Osteocyte (in vitro differentiated cells): Measurements from ENCODE around the gene SLC38A9. TPM values are rescaled to one million over a fixed set of nuclear protein-coding genes. Genes with fewer than 3 reads are reported as not detected.

Experiments used
- DNase-seq: peaks from one replicate; pipeline ENCODE4 v3.0.0; 2021; ENCODE audit warnings: mixed read lengths; ENCODE audit not compliant: unreplicated experiment; ENCODE audit errors: extremely low spot score
- H3K27ac Mint-ChIP-seq: one replicate; pipeline ENCODE4 v1.8.0; 2021; ENCODE audit warnings: mild to moderate bottlenecking, mixed read lengths; ENCODE audit not compliant: unreplicated experiment
- H3K27me3 Mint-ChIP-seq: one replicate; pipeline ENCODE4 v1.8.0; 2021; ENCODE audit warnings: mixed read lengths; ENCODE audit not compliant: unreplicated experiment
- H3K36me3 Mint-ChIP-seq: one replicate; pipeline ENCODE4 v1.8.0; 2021; ENCODE audit warnings: mixed read lengths; ENCODE audit not compliant: unreplicated experiment
- H3K4me1 Mint-ChIP-seq: one replicate; pipeline ENCODE4 v1.8.0; 2021; ENCODE audit warnings: mixed read lengths; ENCODE audit not compliant: unreplicated experiment
- H3K4me3 Mint-ChIP-seq: one replicate; pipeline ENCODE4 v1.8.0; 2021; ENCODE audit warnings: mild to moderate bottlenecking, moderate library complexity, mixed read lengths; ENCODE audit not compliant: unreplicated experiment
- H3K9me3 Mint-ChIP-seq: one replicate; pipeline ENCODE4 v1.8.0; 2021; ENCODE audit warnings: mixed read lengths; ENCODE audit not compliant: unreplicated experiment
- total RNA-seq: library from RNA; stranded (reverse); gene quantifications from 2 replicates; pipeline ENCODE4 v1.2.1, GENCODE V29; 2021
- TF ChIP-seq, protein P1 (sequence below): fragments of 200-600 bp; sonication (generic); IDR thresholded peaks from 2 replicates; pipeline ENCODE4 v1.5.0; 2021; ENCODE audit warnings: antibody characterized with exemption, mild to moderate bottlenecking, moderate library complexity

Gene SLC38A9
- total RNA-seq, 1 donor from 2014 or later: 24.3 TPM

DNA sequence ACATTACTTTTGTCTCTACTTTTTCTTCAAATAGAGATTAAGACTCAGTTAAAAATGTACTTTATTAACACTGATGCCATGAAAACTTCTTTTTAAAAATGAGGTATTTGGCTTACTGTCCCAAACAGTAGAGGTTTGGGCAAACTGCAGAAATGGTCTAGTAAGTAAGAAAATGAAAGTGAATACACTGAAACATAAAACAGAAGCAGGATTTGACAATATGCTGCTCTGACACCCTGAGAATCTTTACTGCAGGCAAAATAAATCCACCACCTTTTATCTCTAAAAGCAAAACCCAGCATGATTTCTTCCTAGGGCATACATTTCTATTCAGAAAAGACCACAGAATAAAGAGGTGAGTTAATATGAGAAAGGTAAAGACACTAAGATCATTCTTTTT lies 86.2 kb downstream of the SLC38A9 start:
- H3K4me1 Mint-ChIP-seq: peaks cover 13% of the 10 kb centered on the region
- peaks cover 17% of the 10 kb centered on the region for H3K36me3 Mint-ChIP-seq
- no peaks in the 10 kb centered on the region for H3K27me3 Mint-ChIP-seq
- TF ChIP-seq, protein P1, sequence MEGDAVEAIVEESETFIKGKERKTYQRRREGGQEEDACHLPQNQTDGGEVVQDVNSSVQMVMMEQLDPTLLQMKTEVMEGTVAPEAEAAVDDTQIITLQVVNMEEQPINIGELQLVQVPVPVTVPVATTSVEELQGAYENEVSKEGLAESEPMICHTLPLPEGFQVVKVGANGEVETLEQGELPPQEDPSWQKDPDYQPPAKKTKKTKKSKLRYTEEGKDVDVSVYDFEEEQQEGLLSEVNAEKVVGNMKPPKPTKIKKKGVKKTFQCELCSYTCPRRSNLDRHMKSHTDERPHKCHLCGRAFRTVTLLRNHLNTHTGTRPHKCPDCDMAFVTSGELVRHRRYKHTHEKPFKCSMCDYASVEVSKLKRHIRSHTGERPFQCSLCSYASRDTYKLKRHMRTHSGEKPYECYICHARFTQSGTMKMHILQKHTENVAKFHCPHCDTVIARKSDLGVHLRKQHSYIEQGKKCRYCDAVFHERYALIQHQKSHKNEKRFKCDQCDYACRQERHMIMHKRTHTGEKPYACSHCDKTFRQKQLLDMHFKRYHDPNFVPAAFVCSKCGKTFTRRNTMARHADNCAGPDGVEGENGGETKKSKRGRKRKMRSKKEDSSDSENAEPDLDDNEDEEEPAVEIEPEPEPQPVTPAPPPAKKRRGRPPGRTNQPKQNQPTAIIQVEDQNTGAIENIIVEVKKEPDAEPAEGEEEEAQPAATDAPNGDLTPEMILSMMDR: no peak
- H3K9me3 Mint-ChIP-seq: no peaks in the 10 kb centered on the region
- no peak overlapping the region for H3K27ac Mint-ChIP-seq
- no peak for DNase-seq
- no peak overlapping the region for H3K4me3 Mint-ChIP-seq

GRCh38 chr5:55625589-55625909 lies 86.6 kb downstream of the SLC38A9 start:
- H3K4me1 Mint-ChIP-seq: peaks cover 13% of the 10 kb centered on the region
- no peak for DNase-seq
- TF ChIP-seq, protein P1: no peak
- no peaks in the 10 kb centered on the region for H3K27me3 Mint-ChIP-seq
- no peaks in the 10 kb centered on the region for H3K9me3 Mint-ChIP-seq
- H3K36me3 Mint-ChIP-seq: peaks cover 17% of the 10 kb centered on the region
- H3K27ac Mint-ChIP-seq: no peak overlapping the region
- no peak overlapping the region for H3K4me3 Mint-ChIP-seq

GRCh38 chr5:55624841-55625588 lies 87.1 kb downstream of the SLC38A9 start:
- H3K9me3 Mint-ChIP-seq: no peaks in the 10 kb centered on the region
- peaks cover 17% of the 10 kb centered on the region for H3K36me3 Mint-ChIP-seq
- H3K27me3 Mint-ChIP-seq: no peaks in the 10 kb centered on the region
- DNase-seq: no peak
- H3K4me1 Mint-ChIP-seq: peaks cover 13% of the 10 kb centered on the region
- TF ChIP-seq, protein P1: no peak
- no peak overlapping the region for H3K27ac Mint-ChIP-seq
- no peak overlapping the region for H3K4me3 Mint-ChIP-seq

DNA sequence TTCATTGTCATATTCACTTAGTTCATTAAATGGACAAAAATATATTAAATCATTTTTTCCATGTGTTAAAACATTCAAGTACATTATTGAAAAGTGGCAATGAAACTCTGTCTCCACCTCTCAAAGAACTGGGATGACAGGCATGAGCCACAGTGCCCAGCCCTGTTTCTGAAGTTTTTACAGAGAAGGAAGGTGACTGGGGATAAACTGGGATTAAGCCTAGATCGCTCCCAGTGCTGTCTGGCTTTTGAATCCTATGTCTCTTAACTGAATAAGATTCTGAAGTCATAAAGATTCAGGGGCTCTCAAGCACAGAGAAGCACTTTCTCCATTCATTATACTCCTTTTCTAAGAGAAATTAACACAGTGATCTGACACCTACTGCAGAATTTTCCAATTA lies 88.3 kb downstream of the SLC38A9 start:
- TF ChIP-seq, protein P1: no peak
- Mint-ChIP-seq H3K4me1 (peaks cover 13% of the 10 kb centered on the region), H3K9me3 (no peaks in the 10 kb centered on the region), H3K36me3 (peaks cover 10% of the 10 kb centered on the region), H3K27me3 (no peaks in the 10 kb centered on the region), H3K4me3 (no peak overlapping the region), H3K27ac (no peak overlapping the region)
- DNase-seq: no peak

DNA sequence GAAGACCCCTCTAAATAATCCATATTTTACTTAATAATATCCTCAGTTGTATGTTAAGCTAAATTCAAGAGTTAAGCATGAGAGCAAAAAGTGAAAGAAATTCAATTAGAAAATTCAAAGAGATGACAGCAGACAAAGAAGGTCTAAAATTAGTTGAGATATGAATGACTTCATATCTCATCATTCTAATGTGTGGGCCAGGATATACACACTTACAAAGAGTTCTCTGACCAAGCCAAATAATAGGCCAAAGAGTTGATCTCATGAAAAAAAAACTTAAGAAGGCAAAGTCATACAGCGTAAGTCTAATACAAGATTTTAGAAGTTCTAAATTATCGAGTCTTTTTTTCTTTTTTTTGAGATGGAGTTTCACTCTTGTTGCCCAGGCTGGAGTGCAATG lies 89.7 kb downstream of the SLC38A9 start:
- TF ChIP-seq, protein P1: no peak
- DNase-seq: no peak
- no peaks in the 10 kb centered on the region for H3K27me3 Mint-ChIP-seq

More for the DNA sequence above, 89.7 kb downstream of the SLC38A9 start:
- no peak overlapping the region for H3K27ac Mint-ChIP-seq
- peaks cover 13% of the 10 kb centered on the region for H3K4me1 Mint-ChIP-seq
- no peaks in the 10 kb centered on the region for H3K9me3 Mint-ChIP-seq
- no peak overlapping the region for H3K4me3 Mint-ChIP-seq
- H3K36me3 Mint-ChIP-seq: peaks cover 9% of the 10 kb centered on the region
